Measurements from ENCODE around the gene SORT1. TPM values are rescaled to one million over a fixed set of nuclear protein-coding genes. Genes with fewer than 3 reads are reported as not detected.

Gene SORT1
- total RNA-seq, 1 donor from 2014 or later: 0.20 TPM

DNA sequence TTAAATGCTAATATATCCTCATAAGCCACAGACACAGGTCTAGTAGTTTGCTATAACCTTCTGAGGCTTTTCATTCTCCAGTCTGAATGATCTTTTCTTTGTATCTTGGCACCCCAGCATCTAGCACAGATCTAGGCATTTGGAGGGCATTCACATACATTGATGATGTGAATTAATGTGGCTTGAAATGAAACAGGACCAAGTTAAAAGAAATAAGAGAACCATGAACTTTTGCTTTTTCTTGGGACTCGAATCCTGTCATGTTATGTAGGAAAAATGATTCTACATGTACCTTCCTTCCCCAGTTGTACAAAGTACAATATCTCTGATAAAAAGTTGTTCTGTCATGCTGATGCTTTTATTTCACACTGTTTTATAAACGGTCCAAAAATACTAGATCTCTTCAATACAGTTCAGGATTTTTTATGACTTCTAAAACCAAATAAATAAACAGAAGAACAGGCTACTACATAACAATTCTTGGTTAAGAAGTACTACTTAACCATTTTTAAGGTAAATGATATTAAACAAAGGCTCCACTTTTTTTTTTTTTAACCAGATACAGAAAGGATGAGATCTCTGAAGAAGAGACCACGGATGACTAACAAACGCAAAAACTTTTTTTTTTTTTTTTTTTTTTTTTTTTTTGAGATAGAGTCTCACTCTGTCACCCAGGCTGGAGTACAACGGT is 3.0 kb downstream of the SORT1 start:
- Mint-ChIP-seq H3K9me3 (no peaks in the 10 kb centered on the region), H3K4me3 (no peak overlapping the region), H3K36me3 (ENCODE audit: low read depth) (no peaks in the 10 kb centered on the region), H3K27ac (no peak overlapping the region), H3K27me3 (peaks cover 61% of the 10 kb centered on the region), H3K4me1 (peaks cover 42% of the 10 kb centered on the region)
- DNase-seq: no peak
- ChIA-PET CTCF (interaction anchor here (0.9 kb wide), 1 partner anchor 117 kb away, joined by 4 read pairs; no protein-coding TSS in a partner anchor), POLR2A (no interaction called here)
- intact Hi-C loops (cut with micrococcal nuclease): loop anchor here (5.0 to 10.0 kb wide), 2 partner anchors 192 to 280 kb away; partner anchors contain the start of gene ELAPOR1
- ATAC-seq (ENCODE audit: low read depth): no peak
- TF ChIP-seq CTCF (IDR thresholded peaks at IDR 0.05): no peak

DNA sequence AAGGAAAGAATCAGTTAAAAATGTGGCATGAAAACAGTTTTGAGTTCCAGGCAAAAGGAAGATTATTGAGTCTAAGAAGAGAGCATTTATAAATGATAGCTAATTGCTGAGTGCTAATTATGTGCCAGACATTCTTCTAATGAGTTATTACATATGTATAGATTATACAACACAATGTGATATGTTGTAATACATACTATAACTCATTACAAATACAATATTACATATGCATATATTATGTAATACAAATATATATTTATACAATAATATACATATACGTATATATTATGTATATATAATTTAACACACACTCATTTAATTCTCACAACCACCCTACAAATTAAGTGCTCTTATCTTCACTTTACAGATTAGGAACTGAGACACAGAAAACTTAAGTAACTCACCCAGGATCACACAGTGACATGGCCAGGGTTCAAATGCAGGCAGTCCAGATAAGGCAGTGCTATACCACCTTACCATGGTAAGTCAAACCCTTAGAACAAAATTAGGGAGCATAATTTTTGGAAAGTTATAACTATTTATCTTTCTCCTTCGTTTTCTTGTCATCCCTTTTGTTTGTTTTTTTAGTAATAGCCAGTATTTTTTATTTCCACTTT is 4.0 kb downstream of the SORT1 start:
- H3K4me3 Mint-ChIP-seq: no peak overlapping the region
- intact Hi-C loops (cut with micrococcal nuclease): loop anchor here (10.0 kb wide), 1 partner anchor 279 kb away; the partner anchor contains the start of gene ELAPOR1
- ATAC-seq (ENCODE audit: low read depth) (no peak), DNase-seq (no peak)
- ChIA-PET POLR2A (no interaction called here), CTCF (interaction anchor here (0.9 to 1.4 kb wide), 2 partner anchors 8 to 116 kb away, joined by 4 to 7 read pairs; no protein-coding TSS in a partner anchor)
- peaks cover 67% of the 10 kb centered on the region for H3K27me3 Mint-ChIP-seq
- no peak overlapping the region for H3K27ac Mint-ChIP-seq
- H3K4me1 Mint-ChIP-seq: peaks cover 42% of the 10 kb centered on the region
- H3K36me3 Mint-ChIP-seq (ENCODE audit: low read depth): no peaks in the 10 kb centered on the region
- TF ChIP-seq CTCF (IDR thresholded peaks at IDR 0.05): no peak
- H3K9me3 Mint-ChIP-seq: no peaks in the 10 kb centered on the region

- ChIA-PET POLR2A (no interaction called here), CTCF (interaction anchor here (1.4 kb wide), 1 partner anchor 9 kb away, joined by 7 read pairs; no protein-coding TSS in a partner anchor)
- intact Hi-C loops (cut with micrococcal nuclease): loop anchor here (10.0 kb wide), 1 partner anchor 278 kb away; the partner anchor contains the start of gene ELAPOR1
- H3K9me3 Mint-ChIP-seq: no peaks in the 10 kb centered on the region
- H3K4me3 Mint-ChIP-seq: no peak overlapping the region
- ATAC-seq (ENCODE audit: low read depth) (no peak), DNase-seq (no peak)
- no peak for TF ChIP-seq CTCF (IDR thresholded peaks at IDR 0.05)
- peaks cover 40% of the 10 kb centered on the region for H3K4me1 Mint-ChIP-seq
- no peak overlapping the region for H3K27ac Mint-ChIP-seq
- peaks cover 65% of the 10 kb centered on the region for H3K27me3 Mint-ChIP-seq
- H3K36me3 Mint-ChIP-seq (ENCODE audit: low read depth): no peaks in the 10 kb centered on the region
These were observed 4.7 kb downstream of the SORT1 start for GRCh38 chr1:109392788-109393616.

DNA sequence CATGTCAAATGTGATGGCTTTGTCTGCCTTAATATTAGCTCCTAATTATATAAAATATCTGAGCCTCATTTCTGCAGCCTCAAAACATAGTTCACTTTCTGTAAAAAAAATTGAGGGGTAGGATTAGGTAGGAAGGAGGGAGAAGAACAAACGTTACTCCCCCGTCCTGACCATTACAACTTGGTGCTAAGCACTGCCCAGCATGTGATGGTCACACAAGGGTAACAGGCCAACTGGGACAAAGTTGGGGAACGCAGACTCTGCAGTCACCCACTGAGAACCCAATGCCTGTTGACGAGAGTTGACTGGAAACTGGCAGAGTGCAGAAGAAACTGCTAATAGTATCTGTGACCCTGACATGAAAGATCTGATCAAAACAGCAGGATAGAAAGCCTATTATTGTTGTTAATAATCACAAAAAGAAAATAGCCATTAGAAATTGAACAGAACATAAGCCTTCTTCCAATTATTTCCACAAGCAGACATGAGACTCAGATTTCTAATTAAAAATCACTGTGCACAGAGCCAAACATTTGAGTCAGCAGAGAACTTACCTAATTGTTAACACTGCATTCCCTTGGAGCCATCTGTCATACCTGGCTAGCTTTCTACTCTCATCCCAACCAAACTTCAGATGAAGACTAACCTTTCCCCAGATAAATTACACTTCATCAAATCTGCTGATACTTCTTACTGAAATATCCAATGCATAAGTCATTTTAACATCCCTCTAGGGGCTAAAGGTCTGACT is 5.5 kb downstream of the SORT1 start:
- no peaks in the 10 kb centered on the region for H3K9me3 Mint-ChIP-seq
- peak overlapping the region; percentile 52 for H3K4me3 Mint-ChIP-seq
- H3K4me1 Mint-ChIP-seq: peaks cover 38% of the 10 kb centered on the region
- no peak overlapping the region for H3K27ac Mint-ChIP-seq
- intact Hi-C loops (cut with micrococcal nuclease): loop anchor here (10.0 kb wide), 1 partner anchor 277 kb away; the partner anchor contains the start of gene ELAPOR1
- peaks cover 65% of the 10 kb centered on the region for H3K27me3 Mint-ChIP-seq
- no peaks in the 10 kb centered on the region for H3K36me3 Mint-ChIP-seq (ENCODE audit: low read depth)
- ATAC-seq (ENCODE audit: low read depth): no peak
- no peak for DNase-seq
- POLR2A ChIA-PET: interaction anchor here (0.7 kb wide), 1 partner anchor 123 kb away, joined by 3 read pairs; no protein-coding TSS in a partner anchor
- TF ChIP-seq CTCF (IDR thresholded peaks at IDR 0.05): no peak
- CTCF ChIA-PET: interaction anchor here (0.8 to 1.4 kb wide), 3 partner anchors 10 to 128 kb away, joined by 3 to 7 read pairs (median 6); no protein-coding TSS in a partner anchor
